Osteocyte (in vitro differentiated cells): ENCODE data around the gene MRPS2. TPM values are rescaled to one million over a fixed set of nuclear protein-coding genes. Genes with fewer than 3 reads are reported as not detected.

ENCODE experiments used
- total RNA-seq: library from RNA; stranded (reverse); gene quantifications from 2 replicates; pipeline ENCODE4 v1.2.1, GENCODE V29; 2021

The MRPS2 gene
- total RNA-seq, 1 donor from 2014 or later: 33.4 TPM

Other genes starting within 250 kb of the MRPS2 start
- gene PPP1R26, start 20.9 kb upstream of the MRPS2 start, total RNA-seq: 19.5 and 21.1 TPM in 2 replicates
- gene LCN1, start 20.8 kb downstream of the MRPS2 start, total RNA-seq: not detected in 2 replicates
- not detected in 2 replicates for gene OBP2A, start 45.4 kb downstream of the MRPS2 start, total RNA-seq
- gene PAEP, start 61.1 kb downstream of the MRPS2 start, total RNA-seq: not detected in 2 replicates
- gene GLT6D1, start 138.9 kb downstream of the MRPS2 start, total RNA-seq: not detected in 2 replicates
- gene LCN9, start 162.6 kb downstream of the MRPS2 start, total RNA-seq: not detected in 2 replicates
- not detected in 2 replicates for gene SOHLH1, start 198.8 kb downstream of the MRPS2 start, total RNA-seq
- gene KCNT1, start 201.5 kb downstream of the MRPS2 start, total RNA-seq: not detected in 2 replicates